K562 (cell line): Measurements from ENCODE around the gene CBX4. TPM values are rescaled to one million over a fixed set of nuclear protein-coding genes. Genes with fewer than 3 reads are reported as not detected.

ENCODE experiments used
- CBX3 ChIP-seq, 2 experiments: IDR thresholded peaks; 1 replicate in 1 of 2; 2 replicates in 1 of 2; pipeline ENCODE4 v1.6.1; 2012; ENCODE audit warnings: inconsistent platforms in 2 of 2, low read length in 2 of 2, borderline replicate concordance in 1 of 2, control low read depth in 1 of 2
- CEBPB ChIP-seq: fragments of 450-650 bp; IDR thresholded peaks from 2 replicates; pipeline ENCODE4 v1.6.1; 2016; ENCODE audit warnings: missing genetic modification characterization, missing compliant biosample characterization
- FIP1L1 ChIP-seq: fragments of 200-400 bp; formaldehyde crosslinking; IDR thresholded peaks from 2 replicates; pipeline ENCODE4 v1.6.1; 2018; ENCODE audit warnings: mild to moderate bottlenecking, low read depth, low read length; ENCODE audit not compliant: poor library complexity, severe bottlenecking
- MAFG ChIP-seq: fragments of 450-650 bp; conservative IDR thresholded peaks from 2 replicates; pipeline ENCODE4 v1.6.1; 2016; ENCODE audit warnings: missing genetic modification characterization, missing compliant biosample characterization
- MED1 ChIP-seq: sonication (generic); formaldehyde crosslinking; IDR thresholded peaks from 2 replicates; pipeline ENCODE4 v1.8.1; 2023; ENCODE audit warnings: missing genetic modification reagents, borderline replicate concordance
- NFXL1 ChIP-seq: fragments of 450-650 bp; formaldehyde crosslinking; IDR thresholded peaks from 2 replicates; pipeline ENCODE4 v1.4.0; 2021; ENCODE audit warnings: mild to moderate bottlenecking
- POLR2H ChIP-seq: IDR thresholded peaks from 2 replicates; pipeline ENCODE4 v1.6.1; 2016; ENCODE audit warnings: missing genetic modification characterization, low read depth, mild to moderate bottlenecking, control low read depth, missing compliant biosample characterization, moderate library complexity
- RREB1 ChIP-seq: fragments of 250-450 bp; sonication (Bioruptor Pico); IDR thresholded peaks from 2 replicates; pipeline ENCODE4 v1.4.0; 2020
- SMARCA5 ChIP-seq: fragments of 450-650 bp; IDR thresholded peaks from 2 replicates; pipeline ENCODE4 v1.6.1; 2016
- SRSF1 ChIP-seq: fragments of 200-400 bp; formaldehyde crosslinking; IDR thresholded peaks from 2 replicates; pipeline ENCODE4 v1.6.1; 2017; ENCODE audit warnings: mild to moderate bottlenecking, low read depth, low read length, moderate library complexity
- ZNF174 ChIP-seq: fragments of 250-450 bp; sonication (Bioruptor Pico); IDR thresholded peaks from 2 replicates; pipeline ENCODE4 v1.4.0; 2020; ENCODE audit warnings: mild to moderate bottlenecking
- ZNF184 ChIP-seq: sonication (generic); formaldehyde crosslinking; IDR thresholded peaks from 2 replicates; pipeline ENCODE4 v1.5.0; 2020; ENCODE audit warnings: missing genetic modification reagents
- ZNF609 ChIP-seq: sonication (generic); formaldehyde crosslinking; IDR thresholded peaks from 2 replicates; pipeline ENCODE4 v1.8.1; 2023; ENCODE audit warnings: missing genetic modification reagents, mild to moderate bottlenecking, borderline replicate concordance
- ZNF77 ChIP-seq: fragments of 250-450 bp; sonication (Bioruptor Pico); IDR thresholded peaks from 2 replicates; pipeline ENCODE4 v1.5.0; 2020
- polyA plus RNA-seq, 8 experiments: library from polyadenylated mRNA; depleted of rRNA in 4 of 8; stranded (reverse) in 5 of 8; unstranded in 3 of 8; fragments of >200 nt; fragmentation: Nextera tagmentation in 2 of 8; fragmentation: Illumina TruSeq in 1 of 8; extraction: Ambion mirVana in 2 of 8; extraction: Trizol in 1 of 8; gene quantifications; 2 replicates each; pipeline versions ENCODE4 v1.2.1 to v1.2.3, GENCODE V29; 2011 to 2014; ENCODE audit warnings: inconsistent platforms in 1 of 8, missing spikeins in 1 of 8
- total RNA-seq, 7 experiments: library from RNA; depleted of rRNA in 6 of 7; stranded (reverse); fragments of >200 nt in 6 of 7; fragmentation: Illumina TruSeq in 2 of 7; extraction: Trizol in 2 of 7; gene quantifications; 2 replicates each; pipeline versions ENCODE4 v1.2.1 to v1.2.3, GENCODE V29; 2011 to 2021; ENCODE audit warnings: low replicate concordance in 1 of 7

The CBX4 gene
- total and polyA plus RNA-seq, 9 of the 15 experiments (the other 6 are each of a cell fraction or from before 2014, with no cell fraction given): 0.98 to 50.5 (median 10.0) TPM

- TF ChIP-seq ZNF609 (CRISPR knock-in tag) (no peak), SMARCA5 (no peak), ZNF77 (CRISPR knock-in tag) (no peak), FIP1L1 (peak; percentile 98), MED1 (CRISPR knock-in tag) (0 out of 2 replicates have a peak, but pooled peaks have one; percentile 26), NFXL1 (CRISPR knock-in tag) (no peak), ZNF174 (CRISPR knock-in tag) (no peak), SRSF1 (no peak), RREB1 (CRISPR knock-in tag) (0 out of 2 replicates have a peak, but pooled peaks have one; percentile 53), CEBPB (tag) (no peak), MAFG (tag) (no peak), CBX3 (IDR thresholded peaks at IDR 0.05; ENCODE audit: borderline replicate concordance in 1 of 2, low read length in 2 of 2) (no peak), ZNF184 (CRISPR knock-in tag) (no peak), POLR2H (tag) (no peak)
These were observed 4.4 kb downstream of the CBX4 start (continued) for GRCh38 chr17:79834565-79835469.
